NCI-H1048 (cell line): ENCODE results near the gene MMGT1.
A peak's percentile ranks its signal among the peaks of the same experiment; 100 is the strongest.

Source experiments
- DNase-seq: peaks from one replicate; lab custom pipeline; 2025; lab: John Stamatoyannopoulos, UW

Gene MMGT1

GRCh38 chrX:135973548-135974278, at the start of gene MMGT1:
MMGT1 (minus strand) TSS chrX:135973988; CDS start chrX:135973675, 313 bp downstream.
- DNase-seq = peak; percentile 30

- no peak for DNase-seq
These were observed 48.1 kb upstream of the MMGT1 start for GRCh38 chrX:136021903-136022302.

- DNase-seq = no peak
These were observed 47.4 kb upstream of the MMGT1 start for GRCh38 chrX:136021160-136021559.

- DNase-seq = no peak
These were observed 45.4 kb upstream of the MMGT1 start for GRCh38 chrX:136019226-136019625.

GRCh38 chrX:136016881-136017280, 43.1 kb upstream of the MMGT1 start:
- DNase-seq = no peak

GRCh38 chrX:136015016-136015415, 41.2 kb upstream of the MMGT1 start:
- no peak for DNase-seq

- no peak for DNase-seq
These were observed 14.5 kb upstream of the MMGT1 start for GRCh38 chrX:135988245-135988644.

- no peak for DNase-seq
These were observed 12.2 kb upstream of the MMGT1 start for GRCh38 chrX:135985973-135986310.

- DNase-seq = no peak
These were observed 11.6 kb upstream of the MMGT1 start, which contains the start of gene SLC9A6 for GRCh38 chrX:135985157-135985972. SLC9A6 (plus strand) TSS chrX:135985435; CDS start chrX:135985659, 224 bp downstream.

- DNase-seq = no peak
These were observed 11.0 kb upstream of the MMGT1 start for GRCh38 chrX:135984791-135985156.

GRCh38 chrX:135984256-135984655, 10.5 kb upstream of the MMGT1 start:
- DNase-seq = no peak

GRCh38 chrX:135982860-135983259, 9.1 kb upstream of the MMGT1 start:
- DNase-seq = no peak

- no peak for DNase-seq
These were observed 7.9 kb upstream of the MMGT1 start for GRCh38 chrX:135981668-135982067.

- no peak for DNase-seq
These were observed 7.2 kb upstream of the MMGT1 start for GRCh38 chrX:135981010-135981409.

- no peak for DNase-seq
These were observed 3.8 kb upstream of the MMGT1 start for GRCh38 chrX:135977611-135978010.

- DNase-seq = no peak
These were observed 1.6 kb upstream of the MMGT1 start for GRCh38 chrX:135975421-135975820.

GRCh38 chrX:135974279-135974856, 580 bp upstream of the MMGT1 start:
- no peak for DNase-seq

GRCh38 chrX:135973025-135973547, 702 bp downstream of the MMGT1 start:
- DNase-seq = no peak

- no peak for DNase-seq
These were observed 22.5 kb downstream of the MMGT1 start for GRCh38 chrX:135951291-135951690.

- no peak for DNase-seq
These were observed 29.3 kb downstream of the MMGT1 start for GRCh38 chrX:135944486-135944885.

GRCh38 chrX:135931644-135932487, 41.9 kb downstream of the MMGT1 start:
- DNase-seq = peak; percentile 7

- DNase-seq = no peak
These were observed 45.9 kb downstream of the MMGT1 start for GRCh38 chrX:135927897-135928296.
